Mononuclear cell (primary cell): ENCODE data around the gene UGT1A7. TPM values are rescaled to one million over a fixed set of nuclear protein-coding genes. Genes with fewer than 3 reads are reported as not detected.

Experiments
- H3K27me3 ChIP-seq: 2 replicates; pipeline ENCODE4 v1.6.0; 2011; ENCODE audit warnings: low read length, control low read depth; ENCODE audit not compliant: insufficient read depth
- H3K4me1 ChIP-seq: 2 replicates; pipeline ENCODE4 v1.5.1; 2011; ENCODE audit warnings: mild to moderate bottlenecking, low read length, control low read depth; ENCODE audit not compliant: insufficient read depth
- H3K4me3 ChIP-seq: 2 replicates; pipeline ENCODE4 v1.5.1; 2011; ENCODE audit warnings: mild to moderate bottlenecking, low read length, moderate library complexity
- H3K9me3 ChIP-seq: 2 replicates; pipeline ENCODE4 v1.5.1; 2011; ENCODE audit warnings: low read depth, mild to moderate bottlenecking, control low read depth, low read length
- total RNA-seq: library from RNA; depleted of rRNA; stranded (reverse); fragments of >200 nt; gene quantifications from one replicate; pipeline ENCODE4 v1.2.3, GENCODE V29; 2012

Gene UGT1A7
- total RNA-seq, 1 donor: not detected

DNA sequence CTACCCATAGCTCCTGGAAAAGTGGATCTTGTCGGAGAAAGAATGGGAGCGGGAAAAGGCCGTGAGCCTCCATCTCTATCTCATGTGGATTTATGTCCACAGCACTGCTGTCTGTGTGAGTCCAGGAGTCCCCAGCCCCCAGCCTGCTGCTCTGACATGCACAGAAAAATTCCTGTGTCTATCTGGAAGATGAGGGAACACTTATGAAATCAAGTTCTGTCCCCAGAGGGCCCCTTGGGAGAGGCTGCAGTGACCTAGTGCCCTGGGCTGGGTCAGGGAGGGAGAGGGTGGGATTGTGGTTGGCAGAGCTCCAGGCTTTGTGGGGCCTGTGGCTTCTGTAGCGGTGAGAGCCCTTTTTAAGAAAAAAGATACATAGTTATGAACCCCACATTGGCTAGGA, 135.1 kb downstream of the UGT1A7 start:
- Histone ChIP-seq H3K9me3 (no peaks in the 10 kb centered on the region), H3K4me3 (no peak overlapping the region), H3K27me3 (no peaks in the 10 kb centered on the region), H3K4me1 (no peaks in the 10 kb centered on the region)

DNA sequence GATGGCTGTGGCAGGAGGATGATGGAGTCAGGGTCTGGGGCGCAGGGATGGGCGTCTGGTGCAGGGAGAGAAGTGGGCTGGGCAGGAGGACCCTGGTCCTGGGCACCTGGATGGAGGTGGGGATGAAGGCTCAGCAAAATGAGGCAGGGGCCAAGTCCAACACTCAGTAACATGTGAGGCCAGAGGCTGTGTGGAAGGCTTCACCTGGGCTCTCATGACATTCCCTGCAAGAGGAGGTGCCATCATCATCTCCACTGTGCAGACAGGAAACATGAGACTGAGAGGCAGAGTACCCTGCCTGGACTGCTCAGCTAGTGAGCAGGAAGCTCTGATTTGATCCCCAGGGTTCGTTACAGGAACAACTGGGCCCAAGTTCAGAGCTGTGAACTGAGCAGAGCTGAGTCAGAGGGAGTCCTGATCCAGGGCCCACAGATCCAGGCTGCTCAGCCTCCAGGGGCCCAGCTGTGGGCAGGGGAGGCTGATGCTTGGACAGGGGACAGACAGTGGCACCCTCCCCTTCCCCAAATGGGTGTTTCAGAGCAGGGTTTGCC, 135.7 kb downstream of the UGT1A7 start:
- H3K9me3 ChIP-seq: no peaks in the 10 kb centered on the region
- no peaks in the 10 kb centered on the region for H3K27me3 ChIP-seq
- no peak overlapping the region for H3K4me3 ChIP-seq
- no peaks in the 10 kb centered on the region for H3K4me1 ChIP-seq

DNA sequence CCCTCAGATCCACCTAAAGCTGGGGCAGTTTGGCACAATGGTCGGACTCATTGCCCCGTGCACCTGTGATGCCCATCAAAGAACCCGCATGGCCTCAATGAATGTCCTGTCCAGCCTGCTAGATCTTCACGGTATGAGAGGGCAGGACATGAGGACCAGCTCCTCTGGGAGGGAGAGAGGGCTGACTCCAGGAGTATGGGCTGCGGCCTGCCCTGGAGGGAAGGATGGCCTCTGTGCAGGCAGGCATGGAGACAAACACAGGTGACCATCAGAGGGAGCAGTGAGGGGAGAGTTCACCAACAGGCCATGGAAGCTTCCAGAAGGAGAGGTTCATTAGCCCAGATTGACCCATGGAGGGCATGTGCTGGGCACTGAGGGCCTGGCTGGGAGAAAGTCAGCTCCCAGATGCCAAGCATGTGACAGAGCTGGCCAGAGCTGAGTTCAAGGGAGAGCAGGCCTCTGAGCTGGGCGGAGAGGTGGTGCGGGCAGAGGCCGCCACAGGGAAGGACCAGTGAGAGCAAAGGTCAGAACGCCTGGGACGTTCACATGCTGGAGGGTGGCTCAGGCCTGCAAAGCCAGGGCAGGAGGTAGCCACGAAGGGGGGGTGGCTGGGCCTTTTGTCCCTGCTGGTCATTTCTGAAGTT, 136.4 kb downstream of the UGT1A7 start:
- Histone ChIP-seq H3K4me3 (no peak overlapping the region), H3K27me3 (no peaks in the 10 kb centered on the region), H3K4me1 (no peaks in the 10 kb centered on the region), H3K9me3 (no peaks in the 10 kb centered on the region)

DNA sequence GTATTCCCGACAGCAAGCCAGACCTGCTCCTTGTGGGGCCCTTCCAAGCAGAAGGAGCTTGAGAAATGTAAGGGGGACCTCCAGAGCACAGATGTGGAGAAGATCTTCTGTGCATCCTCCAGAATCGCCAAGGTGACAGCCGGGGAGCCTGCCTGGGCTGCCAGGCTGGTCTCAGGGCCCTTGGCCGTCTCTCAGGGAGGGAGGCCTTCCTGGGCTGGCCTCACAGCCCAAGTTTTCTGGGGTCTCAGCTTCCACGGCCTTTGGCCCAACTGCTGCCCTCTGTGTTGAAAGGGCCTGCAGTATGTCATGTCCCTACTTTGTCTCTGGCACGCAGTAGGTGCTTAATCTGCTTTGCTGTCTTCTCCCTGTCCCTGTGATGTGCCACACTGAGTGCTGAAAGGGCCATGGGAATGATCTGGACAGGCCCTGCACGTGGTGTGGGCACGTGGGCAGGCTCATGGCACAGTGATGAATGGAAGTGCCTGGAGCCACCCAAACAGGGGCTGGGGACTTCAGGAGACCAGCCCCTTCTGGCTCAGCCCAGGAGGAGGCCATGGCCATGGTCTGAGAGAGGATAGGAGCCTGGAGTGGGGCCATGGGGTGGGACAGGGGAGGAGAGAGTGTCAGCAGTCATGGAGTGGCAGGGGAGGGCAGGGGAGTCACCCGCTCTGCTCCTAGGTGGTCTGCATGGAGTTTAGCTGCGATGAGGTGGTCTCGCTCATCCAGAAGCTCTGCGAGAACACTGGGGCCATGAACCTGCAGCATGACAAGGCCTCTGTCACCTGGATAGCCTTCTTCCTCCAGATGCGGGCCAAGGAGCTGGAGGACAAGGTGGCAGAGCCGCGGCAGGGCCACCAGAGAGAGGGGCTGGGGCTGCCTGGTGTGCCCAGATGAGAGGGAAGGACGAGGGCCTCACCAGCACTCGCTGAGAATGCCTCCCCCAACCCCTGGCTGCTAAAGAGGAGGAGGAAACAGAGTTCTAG, 137.2 kb downstream of the UGT1A7 start:
- Histone ChIP-seq H3K9me3 (no peaks in the 10 kb centered on the region), H3K27me3 (no peaks in the 10 kb centered on the region), H3K4me3 (no peak overlapping the region), H3K4me1 (no peaks in the 10 kb centered on the region)

DNA sequence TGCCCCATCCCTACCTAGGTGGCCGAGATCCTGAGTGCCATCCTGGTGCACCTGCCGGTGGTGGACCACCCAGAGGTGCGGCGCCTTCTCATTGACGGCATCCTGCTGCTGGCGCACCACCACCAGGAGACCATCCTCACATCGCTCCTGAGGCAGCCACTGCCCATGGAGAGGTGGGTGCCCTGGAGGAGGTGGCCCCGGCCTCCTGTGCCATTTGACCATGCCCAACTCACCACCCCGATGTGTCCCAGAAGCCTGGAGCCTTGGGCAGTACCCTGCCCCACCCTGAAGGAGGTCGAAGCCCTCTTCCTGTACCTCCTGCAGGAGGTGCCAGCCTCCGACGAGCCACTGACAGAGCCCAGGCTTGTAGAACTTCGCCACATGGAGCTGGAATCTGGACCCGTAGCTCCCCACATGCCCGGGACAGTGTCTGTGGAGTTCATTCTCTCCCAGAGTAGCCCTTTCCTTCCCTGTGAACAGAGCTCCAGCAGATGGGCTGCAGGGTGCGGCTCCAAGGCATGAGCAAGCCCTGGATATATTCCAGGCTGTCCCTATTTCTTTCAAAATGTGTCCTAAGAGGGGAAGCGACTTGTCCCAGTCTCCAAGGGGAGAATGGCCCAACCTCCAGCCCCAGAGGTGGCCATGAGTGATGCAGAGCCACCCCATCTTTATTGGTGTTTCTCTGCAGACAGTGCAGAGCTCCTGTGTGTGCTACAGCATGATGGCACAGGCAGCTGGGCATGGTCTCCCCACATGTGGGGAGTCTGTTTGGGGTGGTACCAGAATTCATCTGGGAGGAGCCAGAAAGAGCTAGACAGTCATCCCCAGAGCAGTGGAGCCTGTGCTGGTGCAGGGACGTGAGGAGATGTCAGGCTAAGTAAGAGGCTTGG, 138.4 kb downstream of the UGT1A7 start:
- H3K9me3 ChIP-seq: no peaks in the 10 kb centered on the region
- no peak overlapping the region for H3K4me3 ChIP-seq
- no peaks in the 10 kb centered on the region for H3K4me1 ChIP-seq
- H3K27me3 ChIP-seq: no peaks in the 10 kb centered on the region

DNA sequence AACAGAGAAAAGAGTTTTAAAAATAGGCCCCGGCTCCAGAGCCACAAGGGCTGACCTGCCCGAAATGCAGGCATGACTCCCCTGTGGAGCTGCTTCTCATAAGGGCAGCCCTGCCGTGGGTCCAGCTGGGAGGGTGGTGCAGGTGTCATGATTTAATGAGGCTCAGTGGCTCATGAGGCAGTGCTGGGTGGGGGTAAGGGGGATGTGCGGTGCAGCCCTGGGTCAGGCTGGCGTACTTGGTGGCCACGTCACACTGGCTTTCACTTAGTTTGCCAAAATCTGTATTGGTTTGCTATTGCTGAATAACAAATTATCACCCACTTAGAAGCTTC, 139.0 kb downstream of the UGT1A7 start:
- no peaks in the 10 kb centered on the region for H3K27me3 ChIP-seq
- no peak overlapping the region for H3K4me3 ChIP-seq
- no peaks in the 10 kb centered on the region for H3K4me1 ChIP-seq
- no peaks in the 10 kb centered on the region for H3K9me3 ChIP-seq

DNA sequence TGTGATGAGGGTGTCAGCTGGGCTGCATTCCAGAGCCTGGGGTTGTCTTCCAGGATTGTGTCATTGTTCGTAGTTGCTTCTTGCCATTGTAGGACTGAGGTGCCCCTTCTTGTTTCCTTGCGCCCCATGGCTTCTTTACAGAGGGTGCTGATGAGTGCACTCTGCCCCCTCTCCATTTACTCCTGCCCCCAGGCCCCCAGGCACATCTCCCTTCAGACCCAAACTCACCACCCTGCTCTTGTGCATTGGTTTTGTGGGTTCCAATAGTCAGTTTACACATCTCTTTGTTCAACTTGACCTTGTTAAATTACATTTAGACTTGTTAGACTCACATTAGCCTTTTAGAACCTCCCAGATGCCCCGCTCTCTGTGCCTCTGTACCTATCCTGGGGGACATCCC, 139.5 kb downstream of the UGT1A7 start:
- no peak overlapping the region for H3K4me3 ChIP-seq
- no peaks in the 10 kb centered on the region for H3K27me3 ChIP-seq
- H3K4me1 ChIP-seq: no peaks in the 10 kb centered on the region
- no peaks in the 10 kb centered on the region for H3K9me3 ChIP-seq

DNA sequence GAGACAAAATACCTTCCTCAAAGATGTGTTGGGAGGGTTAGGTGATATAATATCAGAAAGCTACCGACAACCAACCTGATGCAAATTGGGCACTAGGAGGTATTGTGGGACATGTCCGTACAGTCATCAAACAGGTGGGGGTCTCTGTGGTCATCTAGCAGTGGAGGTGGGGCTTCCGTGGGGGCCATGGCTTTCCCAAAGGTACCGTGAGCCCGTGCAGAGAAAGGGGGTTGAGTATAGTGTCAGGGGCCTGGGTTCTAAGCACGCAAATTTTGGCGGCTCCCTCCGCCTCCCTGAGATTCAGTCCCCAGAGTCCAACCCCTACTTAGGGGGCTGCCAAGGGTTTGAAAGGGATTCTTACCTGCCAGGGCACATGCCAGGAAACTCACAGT, 140.0 kb downstream of the UGT1A7 start:
- Histone ChIP-seq H3K4me1 (no peaks in the 10 kb centered on the region), H3K9me3 (no peaks in the 10 kb centered on the region), H3K4me3 (no peak overlapping the region), H3K27me3 (no peaks in the 10 kb centered on the region)

DNA sequence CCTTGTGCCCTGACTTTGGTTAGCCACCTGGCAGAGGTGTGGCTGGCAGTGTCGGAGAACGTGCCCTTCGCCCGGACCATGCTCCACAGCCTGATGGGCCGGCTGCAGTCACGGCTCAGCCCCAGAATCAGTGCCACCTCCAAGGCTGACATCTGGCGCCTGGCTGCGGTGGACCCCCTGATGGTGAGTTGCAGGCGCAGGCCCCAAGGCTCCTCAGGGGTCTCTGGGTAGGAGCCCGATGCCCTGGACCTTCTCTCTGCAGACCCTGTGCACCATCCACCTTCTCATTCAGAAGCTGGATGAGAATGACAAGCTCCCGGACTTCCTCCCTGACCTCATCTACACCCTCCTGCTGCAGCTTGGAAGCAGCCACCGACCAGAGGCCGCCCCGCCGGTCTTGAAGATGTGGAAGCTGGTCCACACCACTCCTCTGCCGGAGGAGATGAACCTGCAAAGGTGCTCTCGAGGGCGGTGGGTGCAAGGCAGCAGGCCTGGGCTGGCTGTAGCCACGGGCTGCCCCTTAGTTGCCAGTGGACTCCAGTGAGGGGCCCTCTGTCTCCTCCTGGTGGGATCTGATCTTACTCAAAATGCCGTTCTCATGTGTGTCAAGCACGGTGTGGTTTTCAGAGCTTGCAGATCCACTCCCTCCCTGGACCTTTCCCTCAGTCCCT, 140.5 kb downstream of the UGT1A7 start:
- no peaks in the 10 kb centered on the region for H3K4me1 ChIP-seq
- no peak overlapping the region for H3K4me3 ChIP-seq
- H3K9me3 ChIP-seq: no peaks in the 10 kb centered on the region
- no peaks in the 10 kb centered on the region for H3K27me3 ChIP-seq

Other genes with a start within 250 kb of the UGT1A7 start
- gene USP40, start 115.1 kb upstream of the UGT1A7 start, total RNA-seq: 6.7 TPM
- gene UGT1A8, start 64.3 kb upstream of the UGT1A7 start, total RNA-seq: not detected
- gene UGT1A10, start 45.5 kb upstream of the UGT1A7 start, total RNA-seq: not detected
- gene UGT1A9, start 10.0 kb upstream of the UGT1A7 start, total RNA-seq: not detected
- not detected for gene UGT1A6, start 11.0 kb downstream of the UGT1A7 start, total RNA-seq
- gene UGT1A5, start 31.0 kb downstream of the UGT1A7 start, total RNA-seq: not detected
- not detected for gene UGT1A4, start 36.8 kb downstream of the UGT1A7 start, total RNA-seq
- not detected for gene UGT1A3, start 47.1 kb downstream of the UGT1A7 start, total RNA-seq
- not detected for gene UGT1A1, start 78.4 kb downstream of the UGT1A7 start, total RNA-seq
- gene MROH2A, start 96.4 kb downstream of the UGT1A7 start, total RNA-seq: not detected
- gene HJURP, start 172.6 kb downstream of the UGT1A7 start, total RNA-seq: 0.31 TPM
- not detected for gene TRPM8, start 235.5 kb downstream of the UGT1A7 start, total RNA-seq